Bone marrow (tissue), 2 donors: ENCODE results near the gene TMEM41B.
"Not testable (repeated sequence)": the region's sequence is repeated elsewhere in the genome, so short reads cannot be mapped to it uniquely, and the experiment has no call there.

ENCODE experiments used
- DNase-seq, 2 donors: peaks; one replicate each; lab custom pipeline; 2025; lab: John Stamatoyannopoulos, UW

TMEM41B gene

DNA sequence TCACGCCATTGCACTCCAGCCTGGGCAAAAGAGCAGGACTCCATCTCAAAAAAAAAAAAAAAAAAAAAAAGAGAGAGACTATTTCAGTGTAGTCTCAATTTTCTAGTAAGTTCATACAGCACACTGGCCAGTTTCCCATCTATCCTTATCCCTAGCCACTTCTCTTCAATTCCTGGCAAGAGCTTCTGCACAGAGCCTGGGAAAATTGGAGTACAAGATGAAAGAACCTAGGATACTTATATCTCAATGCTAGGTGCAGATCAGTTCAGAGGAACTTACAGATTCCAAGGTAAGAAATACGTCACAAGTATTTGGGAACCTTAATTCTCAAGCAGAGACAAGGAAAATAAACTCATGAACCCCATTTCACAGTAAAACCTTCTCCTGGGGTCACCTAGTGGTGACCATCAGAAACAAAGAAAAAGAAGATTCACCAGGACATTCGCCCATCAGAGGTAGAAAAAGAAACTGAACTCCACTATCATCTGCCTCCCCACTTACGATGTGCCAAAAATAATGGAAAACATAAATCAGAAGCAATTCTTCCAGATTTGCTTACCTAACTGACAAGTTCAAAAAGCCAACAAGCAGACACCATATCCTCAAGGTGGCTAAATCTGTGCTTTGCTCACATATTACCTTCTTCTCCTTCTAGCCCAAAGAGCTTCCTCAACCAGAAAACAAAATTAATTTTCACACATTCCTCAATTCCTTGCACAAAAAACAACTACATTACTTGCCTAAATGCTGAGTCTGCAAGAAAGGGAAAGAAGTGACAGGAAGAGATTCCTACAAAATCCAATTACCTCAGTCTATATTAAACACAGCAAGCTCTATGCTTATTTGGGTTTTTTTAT is 54.2 kb downstream of the TMEM41B start:
- no peak for DNase-seq

DNA sequence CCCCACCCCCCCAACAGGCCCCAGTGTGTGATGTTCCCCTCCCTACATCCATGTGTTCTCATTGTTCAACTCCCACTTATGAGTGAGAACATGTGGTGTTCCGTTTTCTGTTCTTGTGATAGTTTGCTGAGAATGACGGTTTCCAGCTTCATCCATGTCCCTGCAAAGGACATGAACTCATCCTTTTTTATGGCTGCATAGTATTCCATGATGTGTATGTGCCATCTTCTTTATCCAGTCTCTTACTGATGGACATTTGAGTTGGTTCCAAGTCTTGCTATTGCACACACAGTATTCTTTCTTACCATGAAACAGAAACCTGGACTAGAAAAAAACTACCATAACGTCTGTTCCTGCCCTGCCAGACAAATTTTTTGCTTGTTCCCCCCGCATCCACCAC is 56.1 kb downstream of the TMEM41B start:
- not testable (repeated sequence) for DNase-seq

DNA sequence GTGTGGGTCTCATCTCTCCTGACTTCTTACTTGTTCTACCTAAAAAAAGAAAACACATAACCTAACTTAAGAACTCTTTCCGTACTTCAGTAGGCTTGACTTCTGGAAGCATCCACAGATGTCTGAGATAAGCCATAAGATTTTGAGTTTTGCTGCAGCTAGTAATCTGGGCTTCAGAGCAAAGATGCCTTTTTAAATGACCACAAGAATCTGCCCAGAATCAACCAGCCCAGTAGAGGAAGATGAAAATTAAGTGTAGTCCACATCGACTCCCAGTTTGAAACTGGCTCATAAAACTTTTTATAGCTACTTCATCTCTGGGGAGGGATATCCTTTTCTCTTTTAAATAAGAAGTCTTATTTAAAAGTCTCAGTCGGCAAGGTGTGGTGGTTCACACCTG is 60.0 kb downstream of the TMEM41B start:
- no peak for DNase-seq

DNA sequence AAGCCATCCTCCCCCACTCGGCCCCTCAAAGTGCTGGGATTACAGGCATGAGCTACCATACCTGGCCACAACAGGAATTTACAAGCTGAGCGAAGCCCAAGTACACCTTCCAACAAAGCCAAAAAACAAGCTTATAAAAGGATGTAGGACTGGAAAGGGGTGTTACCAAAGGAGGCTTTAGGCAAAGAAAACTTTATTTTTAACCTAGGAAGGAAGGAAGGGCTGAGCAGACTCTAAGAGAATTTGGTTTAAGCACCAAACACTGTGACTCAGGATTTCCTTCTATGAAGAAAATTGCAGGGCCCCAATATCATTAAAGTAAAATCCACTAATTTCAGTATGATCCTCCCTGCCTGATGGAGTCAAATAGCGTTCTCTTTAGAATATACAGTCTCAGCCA is 61.3 kb downstream of the TMEM41B start:
- peak in 1 of 2 donors; percentile 76 for DNase-seq

DNA sequence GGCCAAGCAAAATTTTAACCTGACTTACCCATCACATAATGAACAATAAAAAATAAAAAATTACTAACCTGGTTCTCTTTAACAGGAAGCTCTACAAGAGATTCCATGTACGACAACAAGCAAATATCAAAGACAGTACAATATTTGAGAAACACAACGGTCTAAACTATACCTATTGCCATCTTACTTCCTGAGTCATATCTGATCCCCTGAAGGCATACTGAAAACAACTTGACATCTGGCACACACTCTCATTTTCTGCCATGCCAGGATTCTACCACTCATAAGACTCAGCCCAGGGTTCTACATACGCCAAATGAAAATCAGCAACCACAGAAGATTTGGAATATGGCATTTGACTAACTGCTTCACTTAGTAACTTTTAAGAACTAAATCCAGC is 63.1 kb downstream of the TMEM41B start:
- no peak for DNase-seq

DNA sequence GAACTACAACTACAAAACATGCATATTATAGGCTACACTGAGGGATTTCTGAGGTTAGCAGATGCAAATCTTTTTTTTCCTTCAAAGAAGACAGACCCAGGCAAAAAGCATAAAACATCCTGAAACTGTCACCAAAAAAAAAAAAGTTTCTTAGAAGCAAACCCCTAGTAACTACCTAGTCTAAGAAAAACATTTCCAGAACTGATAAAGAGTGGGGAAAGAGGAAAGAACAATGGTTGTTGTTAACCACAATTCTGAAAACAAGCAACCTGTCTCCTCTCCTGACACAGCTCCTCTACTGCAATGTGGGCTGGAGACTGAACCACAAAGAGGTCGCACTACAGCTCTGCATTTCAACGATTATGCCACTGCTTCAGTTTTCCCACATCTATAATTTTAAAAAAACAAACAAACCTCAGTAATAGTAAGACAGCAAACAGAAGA is 64.2 kb downstream of the TMEM41B start:
- peak in 1 of 2 donors; percentile 62 for DNase-seq

DNA sequence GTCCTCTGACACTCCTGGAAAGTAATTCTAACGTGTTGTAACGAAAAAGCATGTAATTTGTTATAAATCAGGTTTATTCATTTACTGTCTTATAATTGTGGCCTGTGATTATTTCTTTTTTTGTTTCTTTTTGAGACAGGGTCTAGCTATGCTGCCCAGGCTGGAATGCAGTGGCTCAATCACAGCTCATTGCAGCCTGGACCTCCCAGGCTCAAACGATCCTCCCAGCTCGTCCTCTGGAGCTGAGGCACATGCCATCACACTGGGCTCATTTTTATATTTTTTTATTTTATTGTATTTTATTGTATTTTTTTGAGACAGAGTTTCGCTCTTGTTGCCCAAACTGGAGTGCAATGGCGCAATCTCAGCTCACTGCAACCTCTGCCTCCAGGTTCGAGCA is 65.1 kb downstream of the TMEM41B start:
- DNase-seq: no peak

DNA sequence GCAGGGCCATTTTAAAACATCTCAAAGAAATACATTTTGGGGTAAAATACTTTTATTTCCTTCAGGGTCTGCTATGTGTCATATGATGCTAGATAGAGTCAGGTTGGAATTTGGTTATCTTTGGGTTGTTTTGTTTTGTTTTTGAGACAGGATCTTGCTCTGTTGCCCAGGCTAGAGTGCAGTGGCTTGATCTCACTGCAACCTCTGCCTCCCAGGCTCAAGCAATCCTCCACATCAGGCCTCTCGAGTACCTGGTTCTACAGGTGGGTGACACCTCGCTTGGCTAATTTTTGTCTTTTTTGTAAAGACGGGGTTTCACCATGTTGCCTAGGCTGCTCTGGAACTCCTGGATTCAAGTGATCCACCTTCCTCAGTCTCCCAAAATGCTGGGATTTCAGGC is 66.5 kb downstream of the TMEM41B start:
- no peak for DNase-seq

DNA sequence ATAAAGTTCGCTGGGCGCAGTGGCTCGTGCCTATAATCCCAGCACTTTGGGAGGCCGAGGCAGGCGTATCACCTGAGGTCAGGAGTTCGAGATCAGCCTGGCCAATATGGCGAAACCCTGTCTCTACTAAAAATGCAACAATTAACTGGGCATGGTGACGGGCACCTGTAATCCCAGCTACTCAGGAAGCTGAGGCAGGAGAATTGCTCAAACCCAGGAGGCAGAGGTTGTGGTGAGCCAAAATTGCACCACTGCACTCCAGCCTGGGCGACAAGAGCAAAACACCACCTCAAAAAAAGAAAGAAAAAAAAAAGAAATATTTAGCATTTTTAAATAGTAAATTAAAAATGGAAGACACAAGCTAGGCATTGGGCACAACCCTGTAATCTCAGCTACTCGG is 78.2 kb downstream of the TMEM41B start:
- not testable (repeated sequence) for DNase-seq

DNA sequence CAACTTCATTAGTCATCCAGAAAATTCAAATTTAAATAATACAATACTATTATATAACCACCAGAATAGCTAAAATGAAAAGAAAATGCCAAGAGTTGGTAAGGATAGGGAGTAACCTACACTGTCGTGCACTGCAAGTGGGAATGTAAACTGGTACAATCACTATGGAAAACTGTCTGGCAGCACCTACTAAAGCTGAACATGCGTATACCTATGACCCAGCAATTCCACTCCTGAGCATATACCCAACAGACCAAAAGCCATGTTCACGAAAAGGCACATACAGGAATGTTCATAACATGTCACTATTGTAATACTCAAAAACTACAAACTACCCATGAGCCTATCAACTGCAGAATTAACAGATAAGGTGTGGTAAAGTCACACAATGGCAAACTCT is 81.9 kb downstream of the TMEM41B start:
- DNase-seq: no peak

DNA sequence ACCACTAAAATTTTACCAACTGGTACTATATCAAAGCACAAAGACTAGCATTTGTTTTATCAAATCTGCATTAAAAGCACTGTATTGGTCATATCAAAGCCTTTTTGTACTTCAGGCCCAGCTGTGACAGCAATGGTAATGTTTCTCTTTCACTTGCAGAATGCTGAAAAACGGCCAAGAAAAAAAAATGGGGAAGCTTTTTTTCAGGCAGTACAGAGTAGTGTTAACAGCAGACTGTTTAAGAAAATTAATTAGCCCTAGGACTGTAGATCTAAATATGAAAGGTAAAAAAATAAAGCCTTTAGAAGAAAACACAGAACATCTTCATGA is 82.6 kb downstream of the TMEM41B start:
- DNase-seq: peak in 1 of 2 donors; percentile 74
